Testis (tissue), 3 donors: ENCODE measurements around the gene L3HYPDH. TPM values are rescaled to one million over a fixed set of nuclear protein-coding genes. Genes with fewer than 3 reads are reported as not detected.
"Not testable (repeated sequence)": the region's sequence is repeated elsewhere in the genome, so short reads cannot be mapped to it uniquely, and the experiment has no call there.

Experiments
- DNase-seq: peaks from one replicate; pipeline ENCODE4 v3.0.0-alpha.2; 2019
- H3K27ac ChIP-seq, 2 donors: fragments of 200-600 bp; sonication (generic); one replicate each; pipeline ENCODE4 v1.5.1; 2019
- H3K27me3 ChIP-seq: fragments of 200-600 bp; sonication (generic); one replicate; pipeline ENCODE4 v1.5.1; 2019
- H3K36me3 ChIP-seq: fragments of 200-600 bp; sonication (generic); one replicate; pipeline ENCODE4 v1.5.1; 2017; ENCODE audit warnings: low read depth; ENCODE audit errors: missing control alignments
- H3K4me1 ChIP-seq: fragments of 200-600 bp; sonication (generic); one replicate; pipeline ENCODE4 v1.5.1; 2019
- H3K4me3 ChIP-seq, 2 donors: fragments of 200-600 bp; sonication (generic); one replicate each; pipeline ENCODE4 v1.5.1; 2017 to 2019
- H3K9me3 ChIP-seq: fragments of 200-600 bp; sonication (generic); one replicate; pipeline ENCODE4 v1.5.1; 2017
- POLR2A ChIP-seq: fragments of 450-650 bp; IDR thresholded peaks from one replicate; pipeline ENCODE4 v1.6.1; 2017; ENCODE audit warnings: antibody characterized with exemption, mild to moderate bottlenecking, moderate library complexity
- WGBS, 2 donors: methylation state at CpG; one replicate each; pipeline ENCODE4 v1.1.5; 2018; 5-methylcytosine and 5-hydroxymethylcytosine counted together
- intact Hi-C: fragments of 100-400 bp; cut with DNase I; formaldehyde crosslinking; loops from one replicate; pipeline ENCODE4 v1.15.1; 2023; ENCODE audit warnings: low total_unique reads
- polyA plus RNA-seq: library from polyadenylated mRNA; stranded (reverse); fragments of 350-450 nt; fragmentation: Illumina TruSeq; extraction: RNeasy Lipid Tissue Mini Kit (QIAGEN cat#74804); gene quantifications from one replicate; pipeline ENCODE4 v1.2.3, GENCODE V29; 2014; ENCODE audit warnings: low read depth, low replicate concordance; ENCODE audit not compliant: insufficient read depth
- total RNA-seq, 2 donors: library from RNA; depleted of rRNA; stranded (reverse); fragments of >200 nt; gene quantifications; one replicate each; pipeline ENCODE4 v1.2.3, GENCODE V29; 2016
- TF ChIP-seq, protein P1 (sequence below), 3 experiments: fragments of 450-650 bp in 2 of 3; fragments of 200-600 bp in 1 of 3; sonication (generic) in 1 of 3; IDR thresholded peaks; one replicate each; pipeline ENCODE4 v1.5.1; 2016 to 2019; ENCODE audit warnings: antibody characterized with exemption in 3 of 3, mild to moderate bottlenecking in 2 of 3, moderate library complexity in 1 of 3

The L3HYPDH gene
- total and polyA plus RNA-seq, 3 donors from 2014 or later = 48.2 to 74.3 (median 63.2) TPM

DNA sequence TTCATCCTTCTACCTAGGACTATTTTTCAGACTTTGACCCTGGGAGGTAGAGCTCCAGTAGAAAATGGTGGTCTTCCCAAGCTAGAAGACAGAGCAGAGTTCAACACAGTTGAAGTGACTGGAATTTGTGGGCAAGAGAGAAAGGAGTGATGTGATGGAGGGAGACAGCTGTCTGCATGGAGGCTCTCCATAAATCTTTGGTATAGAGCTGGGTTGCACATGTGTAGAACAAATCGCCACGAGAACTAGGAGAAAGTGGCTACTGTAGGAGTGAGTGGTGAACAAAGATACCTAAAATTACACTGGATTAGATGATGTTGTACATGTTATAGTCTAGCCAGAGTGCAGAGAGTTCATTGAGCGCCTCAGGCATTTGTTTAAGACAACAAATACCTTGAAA, 33.5 kb downstream of the L3HYPDH start:
- Histone ChIP-seq H3K9me3 (no peaks in the 10 kb centered on the region), H3K27ac (no peak overlapping the region), H3K4me1 (no peaks in the 10 kb centered on the region), H3K36me3 (no peaks in the 10 kb centered on the region), H3K4me3 (no peak overlapping the region), H3K27me3 (no peaks in the 10 kb centered on the region)
- 93 to 96% methylated on average over 3 of the region's 3 CpGs for WGBS, 2 donors
- intact Hi-C loops = no loop called here
- no peak for DNase-seq
- no peak for TF ChIP-seq POLR2A
- TF ChIP-seq, protein P1, sequence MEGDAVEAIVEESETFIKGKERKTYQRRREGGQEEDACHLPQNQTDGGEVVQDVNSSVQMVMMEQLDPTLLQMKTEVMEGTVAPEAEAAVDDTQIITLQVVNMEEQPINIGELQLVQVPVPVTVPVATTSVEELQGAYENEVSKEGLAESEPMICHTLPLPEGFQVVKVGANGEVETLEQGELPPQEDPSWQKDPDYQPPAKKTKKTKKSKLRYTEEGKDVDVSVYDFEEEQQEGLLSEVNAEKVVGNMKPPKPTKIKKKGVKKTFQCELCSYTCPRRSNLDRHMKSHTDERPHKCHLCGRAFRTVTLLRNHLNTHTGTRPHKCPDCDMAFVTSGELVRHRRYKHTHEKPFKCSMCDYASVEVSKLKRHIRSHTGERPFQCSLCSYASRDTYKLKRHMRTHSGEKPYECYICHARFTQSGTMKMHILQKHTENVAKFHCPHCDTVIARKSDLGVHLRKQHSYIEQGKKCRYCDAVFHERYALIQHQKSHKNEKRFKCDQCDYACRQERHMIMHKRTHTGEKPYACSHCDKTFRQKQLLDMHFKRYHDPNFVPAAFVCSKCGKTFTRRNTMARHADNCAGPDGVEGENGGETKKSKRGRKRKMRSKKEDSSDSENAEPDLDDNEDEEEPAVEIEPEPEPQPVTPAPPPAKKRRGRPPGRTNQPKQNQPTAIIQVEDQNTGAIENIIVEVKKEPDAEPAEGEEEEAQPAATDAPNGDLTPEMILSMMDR (IDR thresholded peaks at IDR 0.05) = no peak

DNA sequence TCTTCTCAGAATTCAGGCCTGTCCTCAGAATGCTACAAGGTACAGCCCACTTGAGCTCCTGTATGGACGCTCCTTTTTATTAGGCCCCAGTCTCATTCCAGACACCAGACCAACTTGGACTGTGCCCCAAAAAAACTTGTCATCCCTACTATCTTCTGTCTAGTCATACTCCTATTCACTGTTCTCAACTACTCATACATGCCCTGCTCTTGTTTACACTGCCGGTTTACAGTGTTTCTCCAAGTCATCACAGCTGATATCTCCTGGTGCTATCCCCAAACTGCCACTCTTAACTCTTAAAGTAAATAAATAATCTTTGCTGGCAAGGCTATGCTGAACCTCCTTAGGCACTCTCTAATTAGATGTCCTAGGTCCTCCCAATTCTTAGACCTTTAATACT, 35.5 kb downstream of the L3HYPDH start:
- DNase-seq, H3K4me3 ChIP-seq, intact Hi-C loops, H3K4me1 ChIP-seq, H3K27ac ChIP-seq, H3K9me3 ChIP-seq, H3K36me3 ChIP-seq, H3K27me3 ChIP-seq: not testable (repeated sequence)
- WGBS, 2 donors = 88 to 90% methylated on average over 2 of the region's 2 CpGs

DNA sequence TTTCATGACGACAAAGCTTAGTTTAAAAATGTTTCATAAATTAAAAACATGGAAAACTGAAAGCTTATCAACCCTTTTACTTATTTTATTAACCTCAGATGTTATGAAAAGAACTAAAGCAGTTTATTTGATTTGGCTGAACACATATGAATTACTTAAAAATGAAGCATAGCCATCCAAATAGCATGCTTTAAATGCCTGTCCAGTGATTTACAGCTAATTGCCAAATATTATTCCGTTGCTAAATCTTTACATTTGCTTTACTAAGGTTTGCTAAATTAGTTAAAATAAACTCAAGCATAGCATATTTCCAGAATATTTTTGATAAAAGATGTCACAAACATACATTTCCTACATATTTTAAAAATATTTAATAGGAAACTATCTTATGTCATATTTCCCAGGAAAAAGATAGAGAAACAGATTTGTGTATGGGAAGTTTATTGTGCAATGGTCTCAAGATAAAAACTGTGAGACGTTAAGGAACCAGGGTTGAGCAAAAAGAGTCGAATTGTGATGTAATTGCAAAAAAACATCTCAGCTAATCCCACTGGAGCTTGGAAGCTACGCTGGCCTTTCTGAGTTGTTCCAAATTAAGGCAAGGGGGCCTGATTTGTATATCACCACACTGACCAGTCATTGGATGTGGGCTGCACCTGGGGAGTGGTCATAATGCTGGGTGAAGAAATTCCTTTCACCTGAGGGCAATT, 44.8 kb downstream of the L3HYPDH start:
- Histone ChIP-seq H3K27me3 (no peaks in the 10 kb centered on the region), H3K9me3 (no peaks in the 10 kb centered on the region), H3K4me1 (no peaks in the 10 kb centered on the region), H3K36me3 (no peaks in the 10 kb centered on the region), H3K27ac (no peak overlapping the region), H3K4me3 (no peak overlapping the region)
- TF ChIP-seq, protein P1 (IDR thresholded peaks at IDR 0.05) = no peak
- no peak for TF ChIP-seq POLR2A
- 55 to 67% methylated on average over 5 of the region's 5 CpGs for WGBS, 2 donors
- intact Hi-C loops = no loop called here
- no peak for DNase-seq

DNA sequence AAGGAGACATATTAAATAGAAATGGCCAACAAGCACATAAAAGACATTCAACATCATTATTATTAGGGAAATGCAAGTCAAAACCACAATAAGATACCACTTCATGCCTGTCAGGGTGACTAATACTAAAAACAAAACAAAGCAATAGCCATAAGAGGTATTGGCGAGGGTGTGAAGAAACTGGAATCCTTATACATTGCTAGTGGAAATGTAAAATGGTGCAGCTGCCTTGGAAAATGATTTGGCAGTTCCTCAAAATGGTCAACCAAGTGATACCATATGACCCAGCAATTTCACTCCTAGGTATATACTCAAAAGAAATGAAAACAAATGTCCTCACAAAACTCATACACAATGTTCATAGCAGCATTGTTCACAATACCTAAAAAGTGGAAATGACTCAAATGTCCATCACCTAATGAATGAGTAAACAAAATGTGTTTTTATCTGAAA, 46.0 kb downstream of the L3HYPDH start:
- H3K27me3 ChIP-seq = no peaks in the 10 kb centered on the region
- intact Hi-C loops = no loop called here
- no peaks in the 10 kb centered on the region for H3K36me3 ChIP-seq
- H3K4me3 ChIP-seq = no peak overlapping the region
- no peak overlapping the region for H3K27ac ChIP-seq
- no peaks in the 10 kb centered on the region for H3K9me3 ChIP-seq
- no peaks in the 10 kb centered on the region for H3K4me1 ChIP-seq
- 93 to 95% methylated on average over 1 of the region's 1 CpG for WGBS, 2 donors
- DNase-seq = no peak
- no peak for TF ChIP-seq POLR2A
- TF ChIP-seq, protein P1 (IDR thresholded peaks at IDR 0.05) = no peak

DNA sequence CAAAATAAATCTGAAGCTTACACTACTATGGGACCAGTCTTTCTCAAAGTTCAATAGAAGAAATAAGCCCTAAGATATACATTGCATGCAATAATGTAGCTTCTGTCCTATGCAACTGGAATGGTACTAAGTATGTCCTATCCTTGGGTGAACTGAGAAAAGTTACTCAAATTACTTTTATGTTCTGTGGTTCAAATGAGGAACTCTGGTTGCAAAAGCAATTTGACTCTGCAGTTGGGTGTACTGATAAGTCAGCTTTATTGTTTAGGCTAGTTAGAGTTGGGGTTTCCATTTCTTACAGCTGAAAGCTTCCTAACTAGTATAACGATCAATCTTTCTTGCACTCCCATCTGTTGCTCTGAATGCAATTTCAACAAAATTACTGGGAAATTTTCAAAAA, 48.2 kb downstream of the L3HYPDH start:
- 89 to 91% methylated on average over 1 of the region's 1 CpG for WGBS, 2 donors
- H3K36me3 ChIP-seq = no peaks in the 10 kb centered on the region
- TF ChIP-seq, protein P1 (IDR thresholded peaks at IDR 0.05) = no peak
- TF ChIP-seq POLR2A = no peak
- no peaks in the 10 kb centered on the region for H3K27me3 ChIP-seq
- no peaks in the 10 kb centered on the region for H3K4me1 ChIP-seq
- intact Hi-C loops = no loop called here
- H3K4me3 ChIP-seq = no peak overlapping the region
- no peak overlapping the region for H3K27ac ChIP-seq
- H3K9me3 ChIP-seq = no peaks in the 10 kb centered on the region
- DNase-seq = no peak
